K562 (cell line): Measurements from ENCODE around the gene TMEM208. TPM values are rescaled to one million over a fixed set of nuclear protein-coding genes. Genes with fewer than 3 reads are reported as not detected.

Experiments used
- ATAC-seq: fragments of 200-7000 bp; cut with Tn5 transposase; 3 replicates; pipeline ENCODE4 v1.9.1; 2020; ENCODE audit warnings: moderate library complexity
- BruUV-seq: library from RNA; stranded (reverse); fragments of 400-500 nt; replicated peaks from 2 replicates; lab custom pipeline; 2021; lab: Mats Ljungman, UMichigan
- CTCF ChIA-PET: fragments of 300-600 bp; formaldehyde crosslinking; extraction: SDS; loops from one replicate; lab custom pipeline; 2021; ENCODE audit warnings: low intra/inter-chr PET ratio; lab: Yijun Ruan, JAX
- POLR2A ChIA-PET: fragments of 300-600, 350-650 bp; sonication (Branson Sonifier 250); formaldehyde crosslinking; extraction: SDS; loops from one replicate; lab custom pipeline; 2021; ENCODE audit warnings: antibody characterized with exemption, inconsistent platforms; lab: Yijun Ruan, JAX
- DNase-seq, 4 experiments: peaks; one replicate each; pipeline versions ENCODE4 v3.0.0 to v3.0.0-alpha.2; 2011 to 2018; ENCODE audit warnings: low spot score in 3 of 4, mixed read lengths in 3 of 4; ENCODE audit errors: extremely low read depth in 1 of 4
- FAIRE-seq: peaks from 2 replicates; lab custom pipeline; 2011; peaks lifted over from hg19 to GRCh38; lab: Jason Lieb, UNC
- H2AFZ ChIP-seq: 2 replicates; pipeline ENCODE4 v1.6.0; 2011; ENCODE audit warnings: low read depth, low read length, control low read depth, inconsistent platforms
- H3K27ac ChIP-seq: fragments of 200-600 bp; 3 replicates; pipeline ENCODE4 v1.8.0; 2011; ENCODE audit warnings: low read depth, mild to moderate bottlenecking, control low read depth, inconsistent platforms, low read length, moderate library complexity, mixed read lengths; ENCODE audit errors: extremely low read depth
- H3K27me3 ChIP-seq, 2 experiments: fragments of 300-600 bp in 1 of 2; 2 replicates in 1 of 2; 3 replicates in 1 of 2; pipeline versions ENCODE4 v1.6.0 to v1.8.0; 2011; ENCODE audit warnings: inconsistent platforms in 2 of 2, low read length in 2 of 2, mild to moderate bottlenecking in 1 of 2, mixed read lengths in 1 of 2, moderate library complexity in 1 of 2; ENCODE audit not compliant: control insufficient read depth in 2 of 2, insufficient read depth in 2 of 2
- H3K36me3 ChIP-seq: fragments of 300-600 bp; 3 replicates; pipeline ENCODE4 v1.8.0; 2011; ENCODE audit warnings: mild to moderate bottlenecking, low read length, inconsistent platforms; ENCODE audit not compliant: control insufficient read depth, insufficient read depth
- H3K4me1 ChIP-seq, 2 experiments: fragments of 200-600 bp in 1 of 2; replicated peaks in 1 of 2; 2 replicates in 1 of 2; 3 replicates in 1 of 2; pipeline versions ENCODE4 v1.5.1 to v1.8.0; 2011; ENCODE audit warnings: inconsistent platforms in 2 of 2, low read length in 2 of 2, mild to moderate bottlenecking in 1 of 2, mixed read lengths in 1 of 2, moderate library complexity in 1 of 2; ENCODE audit not compliant: control insufficient read depth in 2 of 2, insufficient read depth in 2 of 2
- H3K4me2 ChIP-seq: 2 replicates; pipeline ENCODE4 v1.6.1; 2011; ENCODE audit warnings: low read length, control low read depth, inconsistent platforms, mixed read lengths; ENCODE audit not compliant: insufficient read depth
- H3K4me3 ChIP-seq: fragments of 200-600 bp; sonication (generic), shearing (Covaris generic); 2 replicates; pipeline ENCODE4 v1.5.1; 2016; ENCODE audit warnings: control low read depth, inconsistent platforms
- H3K79me2 ChIP-seq: fragments of 200-600 bp; 3 replicates; pipeline ENCODE4 v1.8.0; 2011; ENCODE audit warnings: low read length, inconsistent platforms; ENCODE audit not compliant: control insufficient read depth, insufficient read depth
- H3K9ac ChIP-seq, 2 experiments: 2 replicates each; pipeline versions ENCODE4 v1.6.0 to v1.6.1; 2011; ENCODE audit warnings: low read depth in 2 of 2, low read length in 2 of 2, control low read depth in 1 of 2, inconsistent platforms in 1 of 2, mild to moderate bottlenecking in 1 of 2, mixed read lengths in 1 of 2; ENCODE audit not compliant: insufficient read depth in 1 of 2
- H3K9me1 ChIP-seq: one replicate; pipeline ENCODE4 v1.6.0; 2011; ENCODE audit warnings: inconsistent platforms, mild to moderate bottlenecking, low read length, moderate library complexity; ENCODE audit not compliant: control insufficient read depth, insufficient read depth
- H3K9me3 ChIP-seq: replicated peaks from 2 replicates; pipeline ENCODE4 v1.5.1; 2011; ENCODE audit warnings: low read depth, low read length, inconsistent platforms; ENCODE audit not compliant: control insufficient read depth, insufficient read depth
- H4K20me1 ChIP-seq: replicated peaks from 2 replicates; pipeline ENCODE4 v1.6.1; 2011; ENCODE audit warnings: low read length, inconsistent platforms, mixed read lengths; ENCODE audit not compliant: control insufficient read depth, insufficient read depth
- CTCF ChIP-seq, 3 experiments: IDR thresholded peaks in 2 of 3; conservative IDR thresholded peaks in 1 of 3; 2 replicates each; pipeline ENCODE4 v1.5.1; 2011 to 2012; ENCODE audit warnings: low read length in 3 of 3, mild to moderate bottlenecking in 3 of 3, control low read depth in 2 of 3, improper control_type of control experiment in 1 of 3, inconsistent platforms in 1 of 3, low read depth in 1 of 3, mixed read lengths in 1 of 3, moderate library complexity in 1 of 3; ENCODE audit not compliant: insufficient read depth in 2 of 3
- PHB ChIP-seq: fragments of 250-450 bp; sonication (Bioruptor Pico); IDR thresholded peaks from 2 replicates; pipeline ENCODE4 v1.5.0; 2021
- RAD21 ChIP-seq, 2 experiments: fragments of 250-450 bp in 1 of 2; fragments of 450-650 bp in 1 of 2; sonication (Bioruptor Pico) in 1 of 2; formaldehyde crosslinking in 1 of 2; IDR thresholded peaks in 1 of 2; conservative IDR thresholded peaks in 1 of 2; 2 replicates each; pipeline versions ENCODE4 v1.4.0 to v1.8.0; 2020 to 2022; ENCODE audit warnings: mild to moderate bottlenecking in 2 of 2, moderate library complexity in 1 of 2
- SRSF1 ChIP-seq: fragments of 200-400 bp; formaldehyde crosslinking; IDR thresholded peaks from 2 replicates; pipeline ENCODE4 v1.6.1; 2017; ENCODE audit warnings: mild to moderate bottlenecking, low read depth, low read length, moderate library complexity
- XRCC5 ChIP-seq: fragments of 200-400 bp; formaldehyde crosslinking; IDR thresholded peaks from 2 replicates; pipeline ENCODE4 v1.6.1; 2017; ENCODE audit warnings: low read depth, mild to moderate bottlenecking, low read length
- ZNF3 ChIP-seq: fragments of 250-450 bp; sonication (Bioruptor Pico); IDR thresholded peaks from 2 replicates; pipeline ENCODE4 v1.5.0; 2021; ENCODE audit warnings: mild to moderate bottlenecking, moderate library complexity
- WGBS: fragments of 100-300 bp; shearing (Covaris generic); methylation state at CpG from one replicate; pipeline ENCODE4 v1.1.6; 2016; ENCODE audit warnings: low coverage, mixed read lengths; ENCODE audit not compliant: insufficient coverage; ENCODE audit errors: missing lambda C conversion rate; 5-methylcytosine and 5-hydroxymethylcytosine counted together
- in situ Hi-C: fragments of 300-500 bp; cut with MboI; formaldehyde crosslinking; loops from 4 replicates; pipeline ENCODE4 v1.15.0; 2018; ENCODE audit warnings: inconsistent platforms, mixed read lengths
- intact Hi-C: fragments of 100-400 bp; cut with micrococcal nuclease; formaldehyde crosslinking; loops from 2 replicates; pipeline ENCODE4 v1.14.2; 2022
- polyA plus RNA-seq, 8 experiments: library from polyadenylated mRNA; depleted of rRNA in 4 of 8; stranded (reverse) in 5 of 8; unstranded in 3 of 8; fragments of >200 nt; fragmentation: Nextera tagmentation in 2 of 8; fragmentation: Illumina TruSeq in 1 of 8; extraction: Ambion mirVana in 2 of 8; extraction: Trizol in 1 of 8; gene quantifications; 2 replicates each; pipeline versions ENCODE4 v1.2.1 to v1.2.3, GENCODE V29; 2011 to 2014; ENCODE audit warnings: inconsistent platforms in 1 of 8, missing spikeins in 1 of 8
- total RNA-seq, 7 experiments: library from RNA; depleted of rRNA in 6 of 7; stranded (reverse); fragments of >200 nt in 6 of 7; fragmentation: Illumina TruSeq in 2 of 7; extraction: Trizol in 2 of 7; gene quantifications; 2 replicates each; pipeline versions ENCODE4 v1.2.1 to v1.2.3, GENCODE V29; 2011 to 2021; ENCODE audit warnings: low replicate concordance in 1 of 7

The TMEM208 gene
- total and polyA plus RNA-seq, 9 of the 15 experiments (the other 6 are each of a cell fraction or from before 2014, with no cell fraction given) = 31.8 to 239 (median 54.3) TPM

DNA sequence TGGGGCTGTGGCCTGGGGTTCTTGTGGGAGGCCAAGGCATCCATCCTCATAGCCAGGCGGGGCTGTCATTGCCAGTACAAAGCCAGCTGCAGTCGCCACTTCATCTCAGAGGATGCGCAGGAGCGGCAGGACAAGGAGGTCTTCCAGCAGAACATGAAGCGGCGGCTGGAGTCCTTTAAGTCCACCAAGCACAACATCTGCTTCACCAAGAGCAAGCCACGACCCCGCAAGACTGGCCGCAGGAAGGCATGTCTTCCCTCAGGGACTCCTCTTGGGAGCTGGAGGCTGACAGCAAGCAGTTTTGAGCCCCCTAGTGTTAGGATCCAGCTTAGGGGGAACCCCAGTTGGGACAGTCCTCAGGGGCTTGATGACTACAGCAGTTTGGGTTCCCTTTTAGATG, 37.3 kb downstream of the TMEM208 start:
- H3K27me3 ChIP-seq = no peaks in the 10 kb centered on the region
- peak in 1 of 4 experiments; percentile 45 for DNase-seq
- ChIA-PET CTCF (interaction anchor here (0.6 kb wide), 1 partner anchor 104 kb away, joined by 7 read pairs; the partner anchor contains the start of genes FBXL8 and TRADD), POLR2A (interaction anchor here (0.6 to 1.2 kb wide), 5 partner anchors 8 to 201 kb away, joined by 3 to 4 read pairs (median 3); no protein-coding TSS in a partner anchor)
- no TSS peak for BruUV-seq
- no peak overlapping the region for H3K4me3 ChIP-seq
- peaks cover 19 to 23% of the 10 kb centered on the region in 2 experiments for H3K4me1 ChIP-seq
- H3K9me3 ChIP-seq = no peaks in the 10 kb centered on the region
- intact Hi-C loops = loop anchor here (5.0 kb wide), 3 partner anchors 73 to 203 kb away; no protein-coding TSS in a partner anchor
- no peaks in the 10 kb centered on the region for H4K20me1 ChIP-seq
- H3K36me3 ChIP-seq = no peaks in the 10 kb centered on the region
- 85% methylated on average over 9 of the region's 9 CpGs for WGBS
- peak overlapping the region in 1 of 2 experiments; percentile 39; a peak in 1 of 4 replicates for H3K9ac ChIP-seq
- H3K9me1 ChIP-seq = no peaks in the 10 kb centered on the region
- no peaks in the 10 kb centered on the region for H3K79me2 ChIP-seq
- FAIRE-seq = peak; percentile 6
- 0 out of 4 replicates have a peak, but pooled peaks of 1 of the 2 experiments have one; percentile 4 for TF ChIP-seq RAD21 (CRISPR knock-in tag; conservative IDR thresholded peaks at IDR 0.05 in 1 of 2, IDR thresholded peaks at IDR 0.05 in 1 of 2)
- TF ChIP-seq PHB (CRISPR knock-in tag) = no peak
- TF ChIP-seq CTCF (IDR thresholded peaks at IDR 0.05 in 2 of 3, conservative IDR thresholded peaks at IDR 0.05 in 1 of 3; ENCODE audit: insufficient read depth in 2 of 3, low read depth in 1 of 3, low read length in 3 of 3) = peak in 2 of 3 experiments; percentile 16 to 47; a peak in 2 of 6 replicates
- no peak for TF ChIP-seq XRCC5
- no peak for TF ChIP-seq ZNF3 (CRISPR knock-in tag)
- TF ChIP-seq SRSF1 = no peak
- H2AFZ ChIP-seq = no peak overlapping the region
- ATAC-seq = 0 out of 3 replicates have a peak, but pooled peaks have one; percentile 10
- H3K27ac ChIP-seq = no peak overlapping the region
- no peak overlapping the region for H3K4me2 ChIP-seq
- in situ Hi-C loops = no loop called here
